ENCODE measurements around the gene GPR63. TPM values are rescaled to one million over a fixed set of nuclear protein-coding genes. Genes with fewer than 3 reads are reported as not detected.

The GPR63 gene
- total RNA-seq, 2 experiments from 2014 or later, result 1.2 to 1.3 TPM

Other genes starting within 250 kb of the GPR63 start
- gene NDUFAF4, start 60.4 kb upstream of the GPR63 start, total RNA-seq, result 10 to 100 TPM; 65.4 to 84.6 TPM
- 1 to 10 TPM in 1 of 2 experiments, under 1 TPM in 1; 0.93 to 1.3 TPM for gene KLHL32, start 87.3 kb upstream of the GPR63 start, total RNA-seq

All from activated CD4-positive, alpha-beta T cell treated with anti-CD3 and anti-CD28 coated beads for 36 hours (primary cell).